GM19438 (cell line): ENCODE measurements around the gene DOCK7.
A peak's percentile ranks its signal among the peaks of the same experiment; 100 is the strongest.
"Not testable (repeated sequence)": the region's sequence is repeated elsewhere in the genome, so short reads cannot be mapped to it uniquely, and the experiment has no call there.

ENCODE experiments used
- ATAC-seq: cut with Tn5 transposase; IDR thresholded peaks from one replicate; pipeline ENCODE4 v1.9.1; 2021; ENCODE audit warnings: low read depth; ENCODE audit not compliant: unreplicated experiment

The DOCK7 gene

GRCh38 chr1:62687903-62688686 is at the start of gene DOCK7:
Gene DOCK7, minus strand, starts transcription at chr1:62688386. Its CDS starts 122 bp downstream, at chr1:62688264.
- peak; percentile 75 for ATAC-seq

GRCh38 chr1:62735491-62736171 is 47.4 kb upstream of the DOCK7 start:
- ATAC-seq: no peak

- ATAC-seq: no peak
Observed at GRCh38 chr1:62732331-62732730, 44.1 kb upstream of the DOCK7 start.

GRCh38 chr1:62728963-62729362 is 40.8 kb upstream of the DOCK7 start:
- no peak for ATAC-seq

- ATAC-seq: no peak
Observed at GRCh38 chr1:62727656-62728407, 39.6 kb upstream of the DOCK7 start.

GRCh38 chr1:62726011-62726442 is 37.8 kb upstream of the DOCK7 start:
- ATAC-seq: no peak

- ATAC-seq: no peak
Observed at GRCh38 chr1:62725255-62725654, 37.1 kb upstream of the DOCK7 start.

GRCh38 chr1:62724430-62724829 is 36.2 kb upstream of the DOCK7 start:
- no peak for ATAC-seq

- ATAC-seq: no peak
Observed at GRCh38 chr1:62723883-62724282, 35.7 kb upstream of the DOCK7 start.

GRCh38 chr1:62722796-62723195 is 34.6 kb upstream of the DOCK7 start:
- no peak for ATAC-seq

- no peak for ATAC-seq
Observed at GRCh38 chr1:62720946-62721554, 32.9 kb upstream of the DOCK7 start.

GRCh38 chr1:62718400-62718799 is 30.2 kb upstream of the DOCK7 start:
- ATAC-seq: not testable (repeated sequence)

GRCh38 chr1:62717483-62717882 is 29.3 kb upstream of the DOCK7 start:
- no peak for ATAC-seq

GRCh38 chr1:62716397-62716796 is 28.2 kb upstream of the DOCK7 start:
- ATAC-seq: no peak

- ATAC-seq: no peak
Observed at GRCh38 chr1:62712336-62713243, 24.4 kb upstream of the DOCK7 start.

GRCh38 chr1:62707744-62708120 is 19.5 kb upstream of the DOCK7 start:
- no peak for ATAC-seq

GRCh38 chr1:62706985-62707743 is 19.0 kb upstream of the DOCK7 start:
- ATAC-seq: no peak

- not testable (repeated sequence) for ATAC-seq
Observed at GRCh38 chr1:62698161-62698560, 10.0 kb upstream of the DOCK7 start.

GRCh38 chr1:62694479-62694878 is 6.3 kb upstream of the DOCK7 start:
- not testable (repeated sequence) for ATAC-seq
